Measurements from ENCODE around the gene NBPF3.

The NBPF3 gene

GRCh38 chr1:21520899-21521716 is 81.2 kb downstream of the NBPF3 start:
- no peak for DNase-seq

- no peak for DNase-seq
These were observed 81.8 kb downstream of the NBPF3 start for GRCh38 chr1:21521717-21522060.

GRCh38 chr1:21522525-21523038 is 82.6 kb downstream of the NBPF3 start:
- DNase-seq, result no peak

- DNase-seq, result no peak
These were observed 83.4 kb downstream of the NBPF3 start for GRCh38 chr1:21523297-21523813.

GRCh38 chr1:21524220-21524619 is 84.3 kb downstream of the NBPF3 start:
- no peak for DNase-seq

GRCh38 chr1:21524686-21525339 is 84.9 kb downstream of the NBPF3 start:
- no peak for DNase-seq

- DNase-seq, result no peak
These were observed 85.4 kb downstream of the NBPF3 start for GRCh38 chr1:21525340-21525717.

- no peak for DNase-seq
These were observed 86.5 kb downstream of the NBPF3 start for GRCh38 chr1:21526441-21526840.

- DNase-seq, result no peak
These were observed 90.6 kb downstream of the NBPF3 start for GRCh38 chr1:21530368-21531016.

- DNase-seq, result no peak
These were observed 91.3 kb downstream of the NBPF3 start for GRCh38 chr1:21531241-21531640.

- DNase-seq, result no peak
These were observed 92.6 kb downstream of the NBPF3 start for GRCh38 chr1:21532496-21532895.

- no peak for DNase-seq
These were observed 93.1 kb downstream of the NBPF3 start for GRCh38 chr1:21532992-21533534.

GRCh38 chr1:21534146-21534545 is 94.2 kb downstream of the NBPF3 start:
- DNase-seq, result no peak

Measured in NCI-H187 (cell line).